NK-92 treated with Interleukin-12 subunit alpha and Interleukin-12 subunit beta, amount 100 ng/mL, for 24 hours (cell line): Measurements from ENCODE around the gene SLC24A3.

Experiments
- DNase-seq: peaks from one replicate; lab custom pipeline; 2025; lab: John Stamatoyannopoulos, UW

The SLC24A3 gene

DNA sequence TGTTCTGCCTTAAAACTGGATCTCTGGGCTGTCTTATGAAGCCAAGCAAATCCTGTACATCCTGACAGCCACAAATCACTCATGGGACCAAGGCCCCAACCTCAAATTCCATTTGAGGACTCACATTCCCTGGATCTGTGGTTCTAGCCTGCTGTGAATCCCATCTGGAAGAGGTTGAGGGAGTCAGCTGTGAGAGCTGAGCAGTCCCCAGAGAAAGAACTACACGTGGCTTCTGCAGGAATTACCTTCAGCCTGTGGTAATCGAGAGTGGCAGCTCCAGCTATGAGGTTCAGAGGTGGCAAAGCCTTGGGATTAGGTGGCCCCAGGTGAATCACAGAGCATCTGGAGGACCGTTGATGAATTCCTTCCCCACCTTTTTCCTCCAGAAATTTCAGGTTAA lies 245.2 kb downstream of the SLC24A3 start:
- DNase-seq: no peak

DNA sequence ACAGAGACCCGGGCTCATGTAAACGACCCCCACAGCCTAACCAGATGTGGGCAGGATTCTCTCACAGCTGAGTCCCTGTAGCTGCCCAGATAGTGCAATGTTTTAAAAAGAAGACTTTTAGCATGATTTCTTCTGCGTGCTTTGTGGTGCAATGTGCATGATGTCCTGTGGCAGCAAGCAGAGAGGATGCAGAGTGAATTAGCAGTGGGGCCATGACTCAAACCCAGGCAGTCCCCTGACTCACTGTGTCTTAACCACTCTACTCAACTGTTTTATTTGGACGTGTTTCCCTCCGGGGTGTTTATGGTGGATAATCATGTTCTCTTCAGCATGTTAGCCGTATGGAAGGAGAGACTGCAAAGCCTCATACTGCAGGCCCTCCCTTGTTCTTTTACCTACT lies 247.9 kb downstream of the SLC24A3 start:
- DNase-seq: no peak

DNA sequence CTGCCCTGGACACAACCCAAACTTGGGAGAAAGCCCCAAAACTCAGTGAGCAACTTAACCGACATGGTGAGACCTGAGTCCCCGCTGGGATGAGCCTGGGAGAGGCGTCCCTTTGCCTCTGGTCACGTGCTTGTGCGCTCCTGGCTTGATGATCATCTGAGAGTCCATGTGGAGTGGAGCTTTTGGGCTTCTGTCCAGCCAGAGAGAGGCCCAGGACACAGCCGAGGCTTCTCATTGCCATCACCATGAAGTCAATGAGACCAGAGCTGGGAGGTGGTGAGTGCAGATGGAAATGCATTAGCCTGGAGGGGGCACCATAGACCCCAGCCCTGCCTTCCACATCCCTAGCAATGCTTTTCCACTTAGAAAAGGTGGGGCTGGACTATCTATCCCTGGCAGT lies 250.0 kb downstream of the SLC24A3 start:
- DNase-seq: no peak

DNA sequence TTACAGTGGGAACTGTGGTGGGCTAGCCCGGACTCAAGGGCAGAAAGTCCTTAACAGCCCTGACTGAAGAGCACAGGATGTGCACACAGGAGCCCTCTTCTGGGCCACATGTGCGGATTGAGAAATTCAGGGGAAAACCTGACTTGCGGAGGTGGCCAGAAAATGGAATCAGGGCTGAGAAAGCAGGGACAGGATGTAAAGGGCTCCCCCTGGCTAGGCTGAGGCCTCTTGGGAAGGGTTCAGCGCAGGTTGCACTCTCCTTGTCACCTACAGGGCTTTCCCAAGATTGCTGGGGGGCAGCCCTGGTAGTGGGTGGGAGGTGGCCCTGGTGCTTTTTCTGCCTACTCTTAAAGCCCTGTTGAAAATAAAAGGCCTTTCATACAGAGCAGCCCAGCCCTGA lies 251.2 kb downstream of the SLC24A3 start:
- DNase-seq: no peak

DNA sequence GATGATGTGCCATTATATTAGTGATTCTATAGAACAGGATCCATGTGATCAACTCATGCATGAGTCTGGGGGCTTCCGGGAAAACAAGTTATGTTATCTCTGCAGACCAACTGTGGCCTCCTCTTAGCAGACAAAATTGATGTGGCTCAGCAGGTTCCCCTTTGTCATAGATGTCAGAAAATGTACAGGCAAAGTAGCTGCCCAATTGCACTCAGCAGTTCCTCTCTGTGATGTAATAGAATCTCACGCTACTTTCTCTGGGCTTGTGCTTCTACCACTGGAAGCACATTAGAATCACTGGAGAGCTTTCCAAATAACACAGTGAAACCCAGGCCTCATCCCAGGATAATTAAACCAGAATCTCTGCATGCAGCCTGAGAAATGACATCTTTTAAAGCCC lies 253.1 kb downstream of the SLC24A3 start:
- no peak for DNase-seq

DNA sequence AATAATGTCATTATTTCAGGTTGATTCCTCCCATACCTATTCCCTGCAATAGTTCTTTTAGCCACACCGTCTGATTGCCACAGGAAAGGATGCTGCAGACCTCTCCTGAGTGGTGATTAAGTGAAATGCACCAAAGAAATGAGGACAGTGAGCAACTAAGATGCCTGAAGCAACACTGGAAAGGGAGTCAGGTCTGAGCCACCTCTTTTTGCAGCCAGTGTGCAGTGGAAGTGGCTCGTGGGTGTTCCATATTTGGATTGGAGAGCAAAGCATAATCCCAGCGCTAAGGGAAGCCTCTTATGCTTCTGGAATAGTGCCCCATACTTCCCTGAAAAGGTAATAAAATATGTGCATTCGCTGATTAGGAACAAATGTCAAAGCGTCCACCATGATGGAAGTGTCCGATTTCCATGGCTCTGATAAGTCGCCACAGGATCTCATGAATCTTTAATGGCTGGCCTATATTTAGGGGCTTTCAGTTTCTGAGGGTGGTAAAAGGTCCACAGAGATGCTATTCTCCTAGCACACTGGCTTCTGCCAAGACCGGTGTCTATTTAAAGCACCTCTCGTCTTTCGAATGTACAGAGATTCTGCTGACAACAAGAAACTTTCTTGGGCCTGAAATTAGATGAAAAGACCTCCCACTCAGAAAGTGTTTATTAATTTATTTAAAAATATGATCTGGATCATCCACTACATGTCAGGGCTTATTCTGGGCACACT lies 253.9 kb downstream of the SLC24A3 start:
- no peak for DNase-seq

DNA sequence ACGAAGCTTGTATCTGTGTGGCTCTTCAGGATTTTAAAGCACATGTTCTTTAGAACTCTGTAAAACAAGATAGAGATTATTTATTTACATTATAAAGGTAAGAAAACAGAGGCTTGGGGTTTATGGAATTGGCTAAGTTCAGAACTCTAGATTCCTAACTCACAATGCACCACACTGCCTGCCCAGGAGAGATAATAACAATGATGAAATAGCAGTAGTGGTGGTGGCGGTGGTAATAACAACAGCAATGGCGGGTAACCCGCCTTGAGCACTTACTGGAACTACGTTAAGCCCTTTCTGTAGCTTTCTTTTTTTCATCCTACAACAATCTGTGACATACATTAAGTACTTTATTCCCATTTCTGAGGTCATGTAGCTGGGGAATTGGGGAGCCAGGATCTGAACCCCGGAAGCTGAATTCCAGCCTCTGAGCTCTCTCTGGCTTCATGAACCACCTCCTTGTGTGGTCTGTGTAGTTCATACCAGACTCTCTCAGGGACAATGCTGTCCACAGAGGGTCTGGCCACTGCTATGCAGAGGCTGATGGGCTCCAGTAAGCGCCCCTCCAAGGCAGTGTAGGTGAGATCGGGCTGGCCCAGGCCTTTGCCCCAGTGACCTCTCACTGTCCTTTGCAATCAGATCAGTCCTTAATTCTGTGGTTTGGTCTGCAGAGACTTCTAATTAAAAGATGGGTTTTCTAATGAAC lies 260.9 kb downstream of the SLC24A3 start:
- DNase-seq: no peak

DNA sequence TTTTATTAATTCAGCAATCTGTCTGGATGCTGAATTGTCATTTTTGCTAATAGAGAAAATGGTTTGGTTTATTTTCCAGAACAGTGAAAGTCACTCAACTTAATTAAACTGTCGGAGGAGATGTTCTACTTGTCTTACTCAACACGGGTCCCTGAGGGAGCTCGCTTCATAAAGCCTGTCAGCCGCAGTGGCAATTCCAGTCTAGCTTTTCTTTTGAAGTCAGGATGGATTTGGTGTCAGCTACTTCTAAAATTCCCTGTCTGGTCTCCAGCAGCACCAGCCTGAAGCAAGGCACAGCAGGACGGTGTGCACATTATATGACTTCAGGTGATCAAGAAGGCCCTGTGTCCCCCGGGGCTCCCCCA lies 261.5 kb downstream of the SLC24A3 start:
- no peak for DNase-seq

DNA sequence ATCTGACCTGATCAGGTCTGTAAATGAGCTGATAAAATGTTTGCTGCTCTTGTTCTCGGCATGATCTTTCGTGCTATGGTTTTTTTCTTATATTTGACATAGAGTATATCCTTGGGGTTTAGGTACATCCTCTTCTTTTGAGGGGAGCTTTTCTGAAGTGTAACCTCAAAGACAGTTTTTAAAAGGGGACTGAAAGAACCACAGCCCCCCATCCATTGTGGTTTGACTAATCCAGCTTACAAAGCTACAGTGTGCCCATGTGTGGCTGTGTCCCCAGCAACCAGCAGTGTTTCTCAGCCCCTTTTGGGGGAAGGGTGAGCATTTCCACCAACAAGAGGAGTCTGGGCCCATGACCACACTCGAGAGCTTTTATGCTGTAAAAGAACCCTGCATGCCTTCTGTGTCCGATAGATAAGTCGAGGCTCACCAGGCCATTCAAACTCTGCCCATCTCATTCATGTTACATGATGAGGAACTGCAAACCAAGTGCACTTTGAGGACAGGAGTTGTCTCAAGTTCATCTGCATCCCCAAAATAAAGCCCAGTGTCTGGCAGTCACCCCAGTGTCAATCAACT lies 266.0 kb downstream of the SLC24A3 start:
- DNase-seq: no peak

DNA sequence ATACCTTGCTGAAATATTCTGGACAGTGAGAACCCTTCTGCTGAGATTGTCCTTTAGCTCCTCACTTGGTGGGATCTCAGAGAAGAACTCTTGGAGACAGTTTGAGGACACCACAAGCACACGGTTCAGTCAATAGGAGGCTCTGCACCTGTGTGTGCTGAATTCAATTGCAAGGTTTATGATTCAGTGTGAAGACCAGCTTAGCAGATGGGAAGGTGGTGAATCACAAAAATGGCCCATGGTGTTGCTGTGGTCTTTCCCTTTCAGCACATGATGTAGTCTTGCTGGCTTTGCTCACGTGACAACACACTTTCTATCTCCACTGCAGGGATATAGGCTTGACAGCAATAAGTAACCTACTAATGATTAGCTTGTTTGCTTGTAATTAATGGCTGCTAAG lies 270.3 kb downstream of the SLC24A3 start:
- DNase-seq: no peak

DNA sequence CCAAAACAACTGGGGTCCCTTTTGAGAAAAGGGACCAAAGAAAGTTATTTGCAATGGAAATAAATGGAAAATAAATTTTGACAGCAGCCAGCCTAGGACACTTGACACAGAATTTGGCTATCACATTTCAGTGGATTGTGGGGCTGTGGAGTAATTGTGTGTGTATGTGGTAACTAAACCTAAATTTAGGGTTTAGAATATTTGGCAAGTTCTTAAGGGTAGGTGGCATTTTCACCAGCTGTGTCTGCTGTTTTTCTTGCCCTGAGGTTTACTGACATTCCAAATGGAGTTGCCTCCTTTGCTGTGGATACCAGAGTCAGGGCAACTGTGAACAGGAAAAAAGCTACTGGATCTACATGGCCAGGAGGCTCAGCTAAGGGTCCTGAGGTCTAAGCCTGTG lies 270.9 kb downstream of the SLC24A3 start:
- DNase-seq: no peak

DNA sequence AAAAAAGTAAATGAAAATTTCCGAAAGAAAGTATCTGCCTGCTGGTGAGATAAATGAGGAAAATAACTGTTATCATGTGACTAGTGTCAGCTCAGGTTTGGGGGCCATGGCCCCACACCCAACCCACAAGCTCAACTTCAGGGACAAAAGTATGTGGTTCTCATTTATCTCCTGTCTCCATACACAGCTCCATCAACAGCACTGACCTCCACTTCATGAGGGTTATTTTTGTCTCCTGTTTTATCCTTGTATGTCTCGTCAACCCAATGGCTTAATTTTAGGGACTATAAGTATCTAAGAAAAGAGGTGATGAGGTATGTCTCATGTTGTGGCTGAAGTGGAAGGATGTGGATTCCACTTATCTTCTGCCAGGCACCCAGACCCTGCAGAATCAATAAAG lies 274.0 kb downstream of the SLC24A3 start:
- no peak for DNase-seq

DNA sequence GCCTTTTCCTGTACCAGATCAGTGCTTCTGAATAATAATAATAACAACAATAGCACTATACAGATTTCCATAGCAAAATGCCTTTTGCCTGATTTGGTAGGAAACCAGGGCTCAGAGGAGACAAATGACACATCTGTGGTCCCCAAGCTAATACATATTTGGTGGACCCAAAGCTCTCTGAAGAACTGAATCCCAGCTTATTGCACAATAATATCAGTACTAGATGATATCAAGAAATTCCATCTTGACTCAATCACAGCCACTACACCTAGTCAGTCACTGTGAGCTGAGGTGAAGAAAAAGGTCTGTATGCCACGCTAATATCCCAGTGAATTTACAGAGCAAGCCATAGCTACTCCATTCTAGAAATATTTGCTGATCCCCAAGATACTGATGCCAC lies 275.0 kb downstream of the SLC24A3 start:
- DNase-seq: no peak

DNA sequence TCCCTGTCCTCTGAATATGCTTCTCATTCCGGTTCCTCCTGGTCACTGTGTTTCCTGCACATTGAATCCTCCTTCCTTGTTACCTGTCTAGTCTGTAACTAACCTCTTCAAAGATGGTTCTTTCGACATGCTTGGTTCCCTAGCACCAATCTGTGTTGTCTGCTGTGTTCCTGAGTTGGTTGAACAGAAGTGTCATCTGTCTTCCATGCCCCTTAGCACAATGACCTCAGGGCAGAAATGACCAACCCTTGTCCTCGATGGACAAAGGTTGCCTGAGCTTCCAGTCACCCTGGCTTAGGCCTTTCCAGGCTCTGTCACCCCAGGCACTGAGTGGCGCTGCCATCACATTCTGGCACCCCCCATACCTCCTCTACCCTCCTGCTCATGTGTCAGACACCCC lies 278.8 kb downstream of the SLC24A3 start:
- DNase-seq: no peak

DNA sequence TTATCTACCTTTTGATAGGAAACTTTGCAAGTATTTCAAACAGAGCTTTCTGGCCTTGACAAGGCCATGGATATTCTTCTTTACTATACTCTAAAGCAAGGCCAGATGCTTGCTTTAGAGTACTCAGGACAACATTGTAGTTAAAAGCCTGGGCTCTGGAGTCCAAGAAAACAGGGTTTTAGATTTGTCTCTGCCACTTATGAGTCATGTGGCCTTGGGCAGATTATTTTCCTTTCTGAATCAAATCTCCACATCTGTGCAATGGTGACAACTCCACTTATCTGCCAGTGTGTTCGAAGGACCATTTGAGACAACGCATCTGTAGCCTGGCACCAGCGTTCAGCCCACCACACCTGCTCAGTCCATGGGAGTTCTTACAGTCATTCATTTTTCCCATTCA lies 279.7 kb downstream of the SLC24A3 start:
- no peak for DNase-seq

DNA sequence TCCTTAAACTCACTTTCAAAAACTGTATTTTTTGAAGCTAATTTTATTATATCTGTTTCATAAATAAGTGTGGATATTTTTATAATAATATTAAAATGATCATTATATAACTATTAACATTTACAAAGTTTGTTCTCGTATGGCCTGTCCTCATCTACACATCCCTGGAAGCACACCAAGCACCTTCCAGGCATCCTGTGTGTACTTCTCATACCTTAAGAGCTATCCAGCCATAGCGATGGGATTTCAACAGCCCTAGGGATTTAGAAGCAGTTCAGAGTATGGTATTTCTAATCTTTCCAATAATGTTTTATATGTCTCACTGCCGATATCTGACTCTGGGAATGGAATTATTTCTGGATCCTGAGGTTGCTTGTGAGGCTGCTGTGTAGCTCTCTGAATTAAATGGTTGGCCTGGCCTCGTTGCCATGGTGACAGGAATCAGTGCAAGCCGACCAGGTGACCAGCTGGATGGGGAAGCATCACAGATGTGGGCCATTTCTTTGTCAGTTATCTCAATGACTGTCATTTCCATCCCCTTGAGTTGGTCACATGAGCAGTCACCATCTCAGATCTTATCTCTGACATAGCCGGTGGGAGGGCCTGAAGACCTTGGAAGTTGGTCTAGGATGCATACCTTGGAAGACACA lies 280.4 kb downstream of the SLC24A3 start:
- DNase-seq: no peak

DNA sequence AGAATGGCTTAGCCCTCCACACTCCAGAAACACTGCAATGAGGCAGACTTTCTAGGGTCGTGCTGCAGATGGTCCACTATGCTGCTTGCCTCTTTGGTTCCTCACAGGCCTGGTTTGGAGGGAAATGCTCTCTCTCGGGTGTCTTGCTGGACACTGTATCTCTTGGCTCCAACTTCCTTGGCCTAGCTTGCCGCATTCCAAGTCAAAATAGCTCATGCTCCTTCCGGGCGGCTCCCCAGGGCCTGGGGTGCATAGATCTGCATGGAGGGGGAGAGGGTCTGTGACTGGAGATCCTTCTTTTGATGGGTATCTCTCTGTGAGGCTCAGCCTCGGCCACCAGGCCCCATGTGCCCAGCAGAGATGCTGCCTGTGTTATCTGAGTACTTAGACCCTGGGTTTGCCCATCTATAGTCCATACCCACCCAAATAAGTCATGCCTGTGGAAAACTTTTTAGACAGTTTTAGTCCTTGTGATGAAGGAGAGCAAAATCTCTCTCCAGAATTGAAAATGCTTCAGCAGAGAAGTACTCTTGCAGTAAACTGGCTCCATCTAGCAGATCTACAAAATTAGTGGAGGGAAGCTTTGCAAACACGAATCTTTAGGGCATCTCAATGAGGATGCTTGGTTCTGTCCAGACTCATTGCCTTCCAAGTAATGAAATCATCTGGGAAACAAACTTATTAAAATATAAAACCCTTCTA lies 281.5 kb downstream of the SLC24A3 start:
- DNase-seq: no peak

DNA sequence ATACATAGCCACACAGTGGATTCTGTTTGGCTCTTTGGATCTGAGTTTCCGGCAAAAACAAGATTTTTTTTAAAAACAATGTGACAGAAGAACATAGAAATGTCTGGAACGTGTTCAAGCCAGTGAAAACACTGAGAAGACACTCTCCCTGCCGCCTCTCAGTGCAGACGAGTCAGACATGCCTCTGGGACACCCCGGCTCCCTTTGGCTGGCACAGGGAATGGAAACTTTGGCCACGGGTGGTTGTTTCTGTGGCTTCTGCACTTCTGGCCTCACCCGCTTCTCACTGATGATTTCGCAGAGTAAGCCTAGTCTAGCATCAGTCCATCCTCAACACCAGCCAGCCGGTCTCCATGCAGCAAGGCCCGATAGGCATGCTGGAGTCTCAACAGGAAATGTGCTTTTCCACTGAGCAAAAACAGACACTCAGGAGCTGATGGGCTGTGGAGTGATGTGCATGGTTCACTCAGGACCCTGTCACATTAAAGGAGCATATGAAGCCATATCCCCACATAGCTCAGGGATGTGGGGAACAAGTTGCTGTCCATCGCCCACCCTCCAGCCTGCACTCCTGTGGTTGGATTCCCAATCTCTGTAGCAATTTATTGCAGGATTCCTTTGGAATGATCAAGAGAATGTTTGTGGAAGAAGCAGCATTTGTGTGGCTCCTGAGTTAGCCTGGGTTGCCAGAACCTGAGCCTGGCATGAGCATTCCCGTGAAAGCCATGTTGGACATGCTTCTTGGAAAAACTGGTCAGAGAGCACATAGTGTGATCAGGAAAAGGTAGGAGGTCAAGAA lies 283.7 kb downstream of the SLC24A3 start:
- DNase-seq: no peak

DNA sequence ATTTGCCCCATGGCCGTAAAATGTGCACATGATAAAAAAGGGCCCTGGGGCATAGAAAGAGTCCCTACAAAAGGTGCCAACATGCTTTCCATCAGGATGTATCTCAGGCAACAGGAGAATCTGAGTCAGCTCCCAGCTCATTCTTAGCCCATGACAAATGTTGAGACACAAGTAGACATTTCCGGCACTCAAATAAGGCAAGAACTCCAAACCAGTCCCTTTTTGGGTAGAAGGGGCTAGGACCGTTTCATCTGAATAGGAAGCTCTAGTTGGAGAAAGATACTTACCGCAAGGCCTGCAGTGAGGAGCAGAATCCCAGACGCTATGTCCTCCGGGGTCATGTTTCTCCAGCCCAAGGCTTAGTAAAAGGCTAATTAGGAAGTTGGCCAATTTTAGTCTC lies 284.6 kb downstream of the SLC24A3 start:
- DNase-seq: no peak

DNA sequence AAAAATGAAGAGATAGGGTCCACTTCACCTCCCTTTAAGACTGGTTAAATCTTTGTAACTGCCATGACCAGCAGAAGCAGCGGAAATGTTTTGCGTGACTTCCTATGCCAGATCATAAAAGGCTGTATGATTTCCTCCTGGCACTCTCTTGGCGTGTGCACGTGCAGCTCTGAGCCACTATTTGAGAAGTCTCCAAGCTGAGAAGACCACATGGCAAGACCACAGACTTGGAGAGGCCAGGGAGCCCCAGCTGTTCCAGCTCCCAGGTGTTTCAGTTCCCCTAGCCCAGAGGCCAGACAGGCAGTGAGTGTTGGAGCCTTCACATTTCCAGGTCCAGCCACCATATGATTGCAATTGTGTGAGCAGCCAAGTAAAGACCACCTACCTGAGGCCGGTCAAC lies 286.3 kb downstream of the SLC24A3 start:
- DNase-seq: no peak

DNA sequence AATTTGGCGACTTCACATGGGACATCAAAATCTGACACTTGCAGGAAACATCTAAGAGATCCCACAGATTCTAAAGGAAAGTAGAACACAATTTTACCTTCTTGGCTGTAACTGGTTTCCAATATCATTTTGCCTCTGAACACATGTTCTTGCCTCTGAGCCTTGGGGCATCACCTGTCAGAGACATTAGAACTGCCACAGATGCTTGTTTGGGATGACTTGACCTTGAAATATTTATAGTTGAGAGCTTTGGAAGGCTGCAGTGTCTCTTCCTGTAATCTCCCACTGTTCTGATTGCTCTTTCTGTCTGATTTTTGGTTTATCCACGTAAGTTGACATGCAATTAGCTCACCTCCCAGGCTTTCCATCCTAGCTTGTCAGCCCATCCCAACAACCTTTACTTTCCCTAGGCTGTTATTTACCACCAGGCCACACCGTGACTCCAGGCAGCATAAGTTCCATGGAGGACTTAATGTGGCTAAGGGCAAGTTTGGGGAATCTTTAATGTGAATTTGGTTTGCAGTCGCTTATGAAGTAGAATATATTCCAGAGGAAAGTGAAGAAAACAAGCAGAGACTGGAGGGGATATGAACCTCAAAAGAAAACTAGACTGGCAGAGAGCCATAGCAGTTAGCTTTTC lies 289.2 kb downstream of the SLC24A3 start:
- no peak for DNase-seq
